ENCODE results near the gene LRFN2. TPM values are rescaled to one million over a fixed set of nuclear protein-coding genes. Genes with fewer than 3 reads are reported as not detected.

The LRFN2 gene
- polyA plus RNA-seq, 1 donor (not counting 4 experiments of a cell fraction or from before 2014, with no cell fraction given) = not detected

- H3K4me3 ChIP-seq (ENCODE audit: control insufficient read depth in 2 of 3, extremely low read depth in 1 of 3, insufficient read depth in 2 of 3, low read depth in 1 of 3, low read length in 3 of 3) = no peak overlapping the region
- no peak overlapping the region for H3K27ac ChIP-seq (ENCODE audit: control insufficient read depth, insufficient read depth, low read length)
- no peaks in the 10 kb centered on the region for H3K79me2 ChIP-seq (ENCODE audit: control insufficient read depth, insufficient read depth, low read length)
- no peaks in the 10 kb centered on the region for H3K9me1 ChIP-seq (ENCODE audit: control insufficient read depth, extremely low read depth, insufficient read depth, low read length)
- H2AFZ ChIP-seq (ENCODE audit: control insufficient read depth, low read length) = no peak overlapping the region
- H3K4me2 ChIP-seq (ENCODE audit: control insufficient read depth, extremely low read depth, insufficient read depth, low read depth, low read length) = no peak overlapping the region
- H3K36me3 ChIP-seq (ENCODE audit: control insufficient read depth in 2 of 2, extremely low read depth in 1 of 2, insufficient read depth in 2 of 2, low read length in 2 of 2) = no peaks in the 10 kb centered on the region
- H4K20me1 ChIP-seq (ENCODE audit: control insufficient read depth, extremely low read depth, insufficient read depth, low read length) = no peaks in the 10 kb centered on the region
- H3K4me1 ChIP-seq (ENCODE audit: control insufficient read depth, extremely low read depth, insufficient read depth, low read length) = no peaks in the 10 kb centered on the region
- peaks cover 6% of the 10 kb centered on the region for H3K27me3 ChIP-seq (ENCODE audit: control insufficient read depth, extremely low read depth, insufficient read depth, low read length)
- no peak for TF ChIP-seq CTCF (optimal IDR thresholded peaks at IDR 0.05 in 1 of 3, IDR thresholded peaks at IDR 0.05 in 1 of 3, conservative IDR thresholded peaks at IDR 0.05 in 1 of 3; ENCODE audit: extremely low read depth in 1 of 3, insufficient read depth in 2 of 3, low read length in 3 of 3)
- TF ChIP-seq EZH2 (IDR thresholded peaks at IDR 0.05; ENCODE audit: low read length) = no peak
- H3K9ac ChIP-seq (ENCODE audit: control insufficient read depth, extremely low read depth, insufficient read depth, low read length) = no peak overlapping the region
- no peak for DNase-seq (ENCODE audit: low read depth, low spot score)
- FAIRE-seq = no peak
- no peaks in the 10 kb centered on the region for H3K9me3 ChIP-seq (ENCODE audit: control insufficient read depth, low read depth, low read length)
- dilution Hi-C loops (cut with MboI; ENCODE audit: extremely low pct_ligation_motif_present, low sequenced_read_pairs) = no loop called here
These were observed 32.1 kb downstream of the LRFN2 start for GRCh38 chr6:40555092-40555491.

GRCh38 chr6:40552941-40553340 is 34.2 kb downstream of the LRFN2 start:
- Histone ChIP-seq H4K20me1 (ENCODE audit: control insufficient read depth, extremely low read depth, insufficient read depth, low read length) (no peaks in the 10 kb centered on the region), H3K27me3 (ENCODE audit: control insufficient read depth, extremely low read depth, insufficient read depth, low read length) (peaks cover 6% of the 10 kb centered on the region), H3K9me3 (ENCODE audit: control insufficient read depth, low read depth, low read length) (no peaks in the 10 kb centered on the region), H3K4me2 (ENCODE audit: control insufficient read depth, extremely low read depth, insufficient read depth, low read depth, low read length) (no peak overlapping the region), H3K27ac (ENCODE audit: control insufficient read depth, insufficient read depth, low read length) (no peak overlapping the region), H3K79me2 (ENCODE audit: control insufficient read depth, insufficient read depth, low read length) (no peaks in the 10 kb centered on the region), H3K36me3 (ENCODE audit: control insufficient read depth in 2 of 2, extremely low read depth in 1 of 2, insufficient read depth in 2 of 2, low read length in 2 of 2) (no peaks in the 10 kb centered on the region), H3K4me3 (ENCODE audit: control insufficient read depth in 2 of 3, extremely low read depth in 1 of 3, insufficient read depth in 2 of 3, low read depth in 1 of 3, low read length in 3 of 3) (no peak overlapping the region), H3K9me1 (ENCODE audit: control insufficient read depth, extremely low read depth, insufficient read depth, low read length) (no peaks in the 10 kb centered on the region), H3K4me1 (ENCODE audit: control insufficient read depth, extremely low read depth, insufficient read depth, low read length) (no peaks in the 10 kb centered on the region), H3K9ac (ENCODE audit: control insufficient read depth, extremely low read depth, insufficient read depth, low read length) (no peak overlapping the region), H2AFZ (ENCODE audit: control insufficient read depth, low read length) (no peak overlapping the region)
- FAIRE-seq = no peak
- dilution Hi-C loops (cut with MboI; ENCODE audit: extremely low pct_ligation_motif_present, low sequenced_read_pairs) = no loop called here
- no peak for DNase-seq (ENCODE audit: low read depth, low spot score)
- TF ChIP-seq CTCF (optimal IDR thresholded peaks at IDR 0.05 in 1 of 3, IDR thresholded peaks at IDR 0.05 in 1 of 3, conservative IDR thresholded peaks at IDR 0.05 in 1 of 3; ENCODE audit: extremely low read depth in 1 of 3, insufficient read depth in 2 of 3, low read length in 3 of 3) (no peak), EZH2 (IDR thresholded peaks at IDR 0.05; ENCODE audit: low read length) (no peak)
